ENCODE results near the gene MYO9B. TPM values are rescaled to one million over a fixed set of nuclear protein-coding genes. Genes with fewer than 3 reads are reported as not detected.

Gene MYO9B
- total and polyA plus RNA-seq, 12 donors, result 19.9 to 55.2 (median 27.9) TPM

GRCh38 chr19:17027535-17027975 is 48.0 kb upstream of the MYO9B start:
- 54 to 60% methylated on average over 7 of the region's 7 CpGs for WGBS, 2 donors
- no peak for DNase-seq
- Histone ChIP-seq H3K4me3 (no peak overlapping the region), H3K4me1 (peaks cover 0 to 13% (median 0%) of the 10 kb centered on the region in 9 donors), H3K27ac (peak overlapping the region in 3 of 10 donors; percentile 4 to 16 (median 10)), H3K27me3 (peaks cover 0 to 62% (median 48%) of the 10 kb centered on the region in 7 donors), H3K36me3 (no peaks in the 10 kb centered on the region), H3K9me3 (peaks cover 0 to 21% (median 13%) of the 10 kb centered on the region in 11 donors)
- TF ChIP-seq CTCF (IDR thresholded peaks at IDR 0.05), result no peak
- intact Hi-C loops (cut with DNase I), result no loop called here
- ATAC-seq, result peak in 1 of 8 donors; percentile 29

- H3K4me3 ChIP-seq, result no peak overlapping the region
- 87% methylated on average over 6 of the region's 6 CpGs for WGBS, 2 donors
- no peaks in the 10 kb centered on the region for H3K9me3 ChIP-seq
- H3K4me1 ChIP-seq, result no peaks in the 10 kb centered on the region
- no peak for TF ChIP-seq CTCF (IDR thresholded peaks at IDR 0.05)
- intact Hi-C loops (cut with DNase I), result loop anchor here in 1 of 10 donors (10.0 kb wide), 1 partner anchor 117 kb away; no protein-coding TSS in a partner anchor
- H3K27me3 ChIP-seq, result peaks cover 0 to 33% (median 23%) of the 10 kb centered on the region in 7 donors
- no peak overlapping the region for H3K27ac ChIP-seq
- no peaks in the 10 kb centered on the region for H3K36me3 ChIP-seq
- DNase-seq, result no peak
- ATAC-seq, result no peak
Measured at GRCh38 chr19:17031741-17032140, 43.8 kb upstream of the MYO9B start.

- peak in 6 of 8 donors; percentile 9 to 46 (median 31) for ATAC-seq
- Histone ChIP-seq H3K36me3 (no peaks in the 10 kb centered on the region), H3K4me3 (no peak overlapping the region), H3K27ac (no peak overlapping the region), H3K9me3 (no peaks in the 10 kb centered on the region), H3K27me3 (peaks cover 0 to 7% (median 2%) of the 10 kb centered on the region in 7 donors), H3K4me1 (no peaks in the 10 kb centered on the region)
- peak in 1 of 2 donors; percentile 30 for DNase-seq
- intact Hi-C loops (cut with DNase I), result loop anchor here in 1 of 10 donors (10.0 kb wide), 1 partner anchor 121 kb away; no protein-coding TSS in a partner anchor
- no peak for TF ChIP-seq CTCF (IDR thresholded peaks at IDR 0.05)
- WGBS, 2 donors, result 73 to 81% methylated on average over 15 of the region's 15 CpGs
Measured at GRCh38 chr19:17035842-17036424, 39.6 kb upstream of the MYO9B start.

GRCh38 chr19:17036640-17037039 is 38.9 kb upstream of the MYO9B start:
- no peak overlapping the region for H3K27ac ChIP-seq
- no peaks in the 10 kb centered on the region for H3K9me3 ChIP-seq
- ATAC-seq (peak in 1 of 8 donors; percentile 36), DNase-seq (no peak)
- peaks cover 0 to 2% (median 0%) of the 10 kb centered on the region in 9 donors for H3K4me1 ChIP-seq
- H3K4me3 ChIP-seq, result no peak overlapping the region
- WGBS, 2 donors, result 86 to 87% methylated on average over 4 of the region's 4 CpGs
- intact Hi-C loops (cut with DNase I), result loop anchor here in 1 of 10 donors (10.0 kb wide), 1 partner anchor 122 kb away; no protein-coding TSS in a partner anchor
- H3K36me3 ChIP-seq, result no peaks in the 10 kb centered on the region
- H3K27me3 ChIP-seq, result peaks cover 0 to 7% (median 2%) of the 10 kb centered on the region in 7 donors
- no peak for TF ChIP-seq CTCF (IDR thresholded peaks at IDR 0.05)
